C4-2B (cell line): ENCODE results near the gene IRF5.
"Not testable (repeated sequence)": the region's sequence is repeated elsewhere in the genome, so short reads cannot be mapped to it uniquely, and the experiment has no call there.

Source experiments
- H3K27ac ChIP-seq: fragments of 450-650 bp; 2 replicates; pipeline ENCODE4 v1.5.1; 2017
- ZFX ChIP-seq: fragments of 450-650 bp; IDR thresholded peaks from 2 replicates; pipeline ENCODE4 v1.6.1; 2017
- TF ChIP-seq, protein P1 (sequence below): fragments of 450-650 bp; conservative IDR thresholded peaks from 2 replicates; pipeline ENCODE4 v1.5.1; 2017; ENCODE audit warnings: mild to moderate bottlenecking

Gene IRF5

DNA sequence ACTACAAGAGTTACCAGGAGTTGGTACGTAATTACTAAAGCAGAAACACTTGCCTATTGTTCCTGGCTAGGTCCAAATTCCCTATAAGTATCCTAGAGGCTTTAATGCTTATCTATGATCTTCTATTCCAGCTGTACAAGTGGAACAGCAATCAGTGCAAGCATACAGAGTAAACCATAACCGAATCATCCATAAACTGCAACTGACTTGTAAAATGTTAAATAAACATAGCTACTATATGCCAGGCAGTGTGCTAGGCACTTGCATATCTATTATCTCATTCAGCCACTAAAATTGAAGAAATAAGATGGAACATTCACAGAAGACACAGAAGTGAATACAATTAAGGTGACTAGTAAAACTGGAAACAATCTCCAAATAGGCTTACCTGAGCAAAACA, 55.7 kb downstream of the IRF5 start:
- TF ChIP-seq, protein P1, sequence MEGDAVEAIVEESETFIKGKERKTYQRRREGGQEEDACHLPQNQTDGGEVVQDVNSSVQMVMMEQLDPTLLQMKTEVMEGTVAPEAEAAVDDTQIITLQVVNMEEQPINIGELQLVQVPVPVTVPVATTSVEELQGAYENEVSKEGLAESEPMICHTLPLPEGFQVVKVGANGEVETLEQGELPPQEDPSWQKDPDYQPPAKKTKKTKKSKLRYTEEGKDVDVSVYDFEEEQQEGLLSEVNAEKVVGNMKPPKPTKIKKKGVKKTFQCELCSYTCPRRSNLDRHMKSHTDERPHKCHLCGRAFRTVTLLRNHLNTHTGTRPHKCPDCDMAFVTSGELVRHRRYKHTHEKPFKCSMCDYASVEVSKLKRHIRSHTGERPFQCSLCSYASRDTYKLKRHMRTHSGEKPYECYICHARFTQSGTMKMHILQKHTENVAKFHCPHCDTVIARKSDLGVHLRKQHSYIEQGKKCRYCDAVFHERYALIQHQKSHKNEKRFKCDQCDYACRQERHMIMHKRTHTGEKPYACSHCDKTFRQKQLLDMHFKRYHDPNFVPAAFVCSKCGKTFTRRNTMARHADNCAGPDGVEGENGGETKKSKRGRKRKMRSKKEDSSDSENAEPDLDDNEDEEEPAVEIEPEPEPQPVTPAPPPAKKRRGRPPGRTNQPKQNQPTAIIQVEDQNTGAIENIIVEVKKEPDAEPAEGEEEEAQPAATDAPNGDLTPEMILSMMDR, result no peak
- TF ChIP-seq ZFX, result no peak
- H3K27ac ChIP-seq, result no peak overlapping the region

DNA sequence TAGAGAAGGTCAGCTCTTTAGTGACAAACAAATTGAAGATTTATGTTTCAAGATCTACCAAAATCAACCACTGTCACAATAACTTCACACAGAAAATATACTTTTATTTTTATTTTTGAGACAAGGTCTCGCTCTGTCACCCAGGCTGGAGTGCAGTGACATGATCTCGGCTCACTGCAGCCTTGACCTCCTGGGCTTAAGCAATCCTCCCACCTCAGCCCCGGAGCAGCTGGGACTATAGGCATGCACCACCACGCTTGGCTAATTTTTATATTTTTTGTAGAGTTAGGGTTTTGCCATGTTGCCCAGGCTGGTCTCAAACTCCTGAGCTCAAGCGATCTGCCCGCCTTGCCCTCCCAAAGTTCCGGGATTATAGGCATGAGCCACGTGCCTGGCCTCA, 56.8 kb downstream of the IRF5 start:
- H3K27ac ChIP-seq, result not testable (repeated sequence)

DNA sequence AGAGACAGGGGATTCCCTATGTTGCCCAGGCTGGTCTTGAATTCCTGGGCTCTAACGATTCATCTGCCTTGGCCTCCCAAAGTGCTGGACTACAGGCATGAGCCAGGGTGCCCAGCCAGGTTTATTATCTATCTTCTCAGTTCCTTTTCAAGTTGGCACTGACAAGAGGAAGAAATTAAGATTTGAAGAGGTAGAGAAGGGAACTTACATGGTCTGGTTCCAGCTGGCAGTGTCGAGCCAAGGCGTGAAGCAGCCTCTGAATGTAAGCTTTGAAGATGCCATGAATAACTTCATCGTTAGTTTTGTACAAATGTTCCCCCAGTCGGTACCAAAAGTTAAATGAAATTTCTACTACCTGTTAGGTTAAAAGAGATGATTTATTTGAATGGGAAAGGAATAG, 59.5 kb downstream of the IRF5 start:
- no peak for TF ChIP-seq ZFX
- TF ChIP-seq, protein P1, result no peak
- H3K27ac ChIP-seq, result no peak overlapping the region
